Endodermal cell (in vitro differentiated cells): ENCODE measurements around the gene EIF4E1B. TPM values are rescaled to one million over a fixed set of nuclear protein-coding genes. Genes with fewer than 3 reads are reported as not detected.

Source experiments
- DNase-seq: peaks from one replicate; pipeline ENCODE4 v3.0.0-alpha.2; 2017
- H3K27ac ChIP-seq: 2 replicates; pipeline ENCODE4 v1.5.1; 2013; ENCODE audit warnings: mild to moderate bottlenecking, low read depth, low read length, moderate library complexity
- H3K27me3 ChIP-seq: 2 replicates; pipeline ENCODE4 v1.6.1; 2013; ENCODE audit warnings: mild to moderate bottlenecking, low read length, moderate library complexity; ENCODE audit not compliant: insufficient read depth, control insufficient read depth, poor library complexity, severe bottlenecking
- H3K36me3 ChIP-seq: 2 replicates; pipeline ENCODE4 v1.7.0; 2013; ENCODE audit warnings: mild to moderate bottlenecking, low read length, moderate library complexity; ENCODE audit not compliant: control insufficient read depth, insufficient read depth
- H3K4me1 ChIP-seq: one replicate; pipeline ENCODE4 v1.7.0; 2013; ENCODE audit warnings: low read length; ENCODE audit not compliant: control insufficient read depth, insufficient read depth
- H3K4me3 ChIP-seq: 2 replicates; pipeline ENCODE4 v1.5.1; 2013; ENCODE audit warnings: mild to moderate bottlenecking, low read length, moderate library complexity
- H3K9ac ChIP-seq: 2 replicates; pipeline ENCODE4 v1.6.1; 2013; ENCODE audit warnings: mild to moderate bottlenecking, low read length, moderate library complexity; ENCODE audit not compliant: poor library complexity, severe bottlenecking; ENCODE audit errors: extremely low read depth
- H3K9me3 ChIP-seq: 2 replicates; pipeline ENCODE4 v1.6.1; 2013; ENCODE audit warnings: mild to moderate bottlenecking, low read length, moderate library complexity; ENCODE audit not compliant: control insufficient read depth
- H3K27ac Mint-ChIP-seq: 2 replicates; pipeline ENCODE4 v1.8.0; 2020; ENCODE audit warnings: mixed read lengths
- H3K27me3 Mint-ChIP-seq: 2 replicates; pipeline ENCODE4 v1.8.0; 2021; ENCODE audit warnings: mild to moderate bottlenecking, mixed read lengths; ENCODE audit not compliant: insufficient read depth
- H3K36me3 Mint-ChIP-seq: 2 replicates; pipeline ENCODE4 v1.8.0; 2020; ENCODE audit warnings: low read depth, mixed read lengths
- H3K4me1 Mint-ChIP-seq: 2 replicates; pipeline ENCODE4 v1.8.0; 2020; ENCODE audit warnings: mixed read lengths
- H3K4me3 Mint-ChIP-seq: 2 replicates; pipeline ENCODE4 v1.8.0; 2020; ENCODE audit warnings: mild to moderate bottlenecking, moderate library complexity, mixed read lengths
- H3K9me3 Mint-ChIP-seq: 2 replicates; pipeline ENCODE4 v1.8.0; 2020; ENCODE audit warnings: mild to moderate bottlenecking, mixed read lengths
- WGBS, 2 experiments: methylation state at CpG; one replicate each; pipeline versions ENCODE4 v1.1.5 to v1.1.7; 2013; ENCODE audit warnings: missing lambda C conversion rate in 2 of 2, mixed read lengths in 1 of 2; ENCODE audit not compliant: insufficient coverage in 1 of 2, insufficient read length in 1 of 2; 5-methylcytosine and 5-hydroxymethylcytosine counted together
- total RNA-seq, 2 donors: library from RNA; stranded (reverse); fragmentation: NEBNext Ultra II Directional in 1 of 2; extraction: Animal tissue kit (Norgen Biotek cat#: 25700) in 1 of 2; gene quantifications; 2 replicates in 1 of 2; 3 replicates in 1 of 2; pipeline ENCODE4 v1.2.1, GENCODE V29; 2021
- TF ChIP-seq, protein P1 (sequence below): fragments of 200-600 bp; sonication (generic); conservative IDR thresholded peaks from 2 replicates; pipeline ENCODE4 v1.5.0; 2021; ENCODE audit warnings: antibody characterized with exemption, mild to moderate bottlenecking

EIF4E1B gene
- total RNA-seq, 2 donors from 2014 or later = 1.4 to 2.0 TPM

DNA sequence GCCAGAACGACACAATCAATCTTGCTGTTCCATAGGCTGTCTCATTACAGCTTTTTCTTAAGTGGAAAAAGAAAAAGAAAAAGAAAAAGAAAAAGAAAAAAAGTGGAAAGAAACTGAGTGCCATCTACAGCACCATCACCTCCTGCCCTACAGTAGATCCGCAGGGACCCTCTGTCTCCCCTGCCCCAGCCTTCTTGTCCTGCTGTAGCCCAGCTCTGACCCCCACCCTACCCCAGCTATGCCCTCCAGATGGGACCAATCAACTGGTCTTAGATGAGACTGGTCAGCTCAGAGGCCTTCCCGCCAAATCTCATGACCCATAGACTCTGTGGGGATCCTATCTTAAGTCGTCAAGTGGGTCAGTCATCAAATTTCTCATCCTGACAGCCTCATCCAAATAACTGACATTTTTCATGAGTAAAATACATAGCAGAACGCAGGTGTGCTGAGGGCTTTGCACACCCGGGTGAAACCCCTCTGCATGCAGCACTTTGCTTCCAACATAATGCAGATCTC lies 51.6 kb downstream of the EIF4E1B start:
- Histone ChIP-seq H3K4me1 (no peaks in the 10 kb centered on the region), H3K27me3 (no peaks in the 10 kb centered on the region), H3K27ac (no peak overlapping the region), H3K36me3 (no peaks in the 10 kb centered on the region), H3K9ac (no peak overlapping the region), H3K9me3 (no peaks in the 10 kb centered on the region), H3K4me3 (no peak overlapping the region)
- Mint-ChIP-seq H3K36me3 (no peaks in the 10 kb centered on the region), H3K4me3 (no peak overlapping the region), H3K4me1 (peaks cover 4% of the 10 kb centered on the region), H3K27ac (no peak overlapping the region), H3K9me3 (no peaks in the 10 kb centered on the region), H3K27me3 (peaks cover 47% of the 10 kb centered on the region)
- TF ChIP-seq, protein P1, sequence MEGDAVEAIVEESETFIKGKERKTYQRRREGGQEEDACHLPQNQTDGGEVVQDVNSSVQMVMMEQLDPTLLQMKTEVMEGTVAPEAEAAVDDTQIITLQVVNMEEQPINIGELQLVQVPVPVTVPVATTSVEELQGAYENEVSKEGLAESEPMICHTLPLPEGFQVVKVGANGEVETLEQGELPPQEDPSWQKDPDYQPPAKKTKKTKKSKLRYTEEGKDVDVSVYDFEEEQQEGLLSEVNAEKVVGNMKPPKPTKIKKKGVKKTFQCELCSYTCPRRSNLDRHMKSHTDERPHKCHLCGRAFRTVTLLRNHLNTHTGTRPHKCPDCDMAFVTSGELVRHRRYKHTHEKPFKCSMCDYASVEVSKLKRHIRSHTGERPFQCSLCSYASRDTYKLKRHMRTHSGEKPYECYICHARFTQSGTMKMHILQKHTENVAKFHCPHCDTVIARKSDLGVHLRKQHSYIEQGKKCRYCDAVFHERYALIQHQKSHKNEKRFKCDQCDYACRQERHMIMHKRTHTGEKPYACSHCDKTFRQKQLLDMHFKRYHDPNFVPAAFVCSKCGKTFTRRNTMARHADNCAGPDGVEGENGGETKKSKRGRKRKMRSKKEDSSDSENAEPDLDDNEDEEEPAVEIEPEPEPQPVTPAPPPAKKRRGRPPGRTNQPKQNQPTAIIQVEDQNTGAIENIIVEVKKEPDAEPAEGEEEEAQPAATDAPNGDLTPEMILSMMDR = no peak
- no peak for DNase-seq
- WGBS, 2 experiments = 88 to 100% methylated on average over 3 to 6 of the region's 6 CpGs

DNA sequence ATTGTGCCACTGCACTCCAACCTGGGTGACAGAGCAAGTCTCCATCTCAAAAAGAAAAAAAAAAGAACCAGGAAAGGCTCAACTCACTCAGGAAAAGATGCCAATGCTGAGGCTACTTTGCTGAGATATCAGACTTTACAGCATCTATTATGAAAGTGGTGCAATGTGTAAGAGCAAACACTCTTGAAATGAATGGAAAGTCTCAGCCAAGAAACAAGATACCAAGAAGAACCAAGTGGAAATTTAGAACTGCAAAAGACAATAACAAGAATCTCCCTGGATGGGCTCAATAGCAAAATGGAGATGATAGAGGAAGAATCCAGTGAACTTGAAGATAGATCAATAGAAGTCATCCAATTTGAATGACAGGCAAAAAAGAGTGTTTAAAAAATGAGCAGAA lies 54.5 kb downstream of the EIF4E1B start:
- TF ChIP-seq, protein P1 = no peak
- no peak overlapping the region for H3K9ac ChIP-seq
- H3K4me3 ChIP-seq = no peak overlapping the region

DNA sequence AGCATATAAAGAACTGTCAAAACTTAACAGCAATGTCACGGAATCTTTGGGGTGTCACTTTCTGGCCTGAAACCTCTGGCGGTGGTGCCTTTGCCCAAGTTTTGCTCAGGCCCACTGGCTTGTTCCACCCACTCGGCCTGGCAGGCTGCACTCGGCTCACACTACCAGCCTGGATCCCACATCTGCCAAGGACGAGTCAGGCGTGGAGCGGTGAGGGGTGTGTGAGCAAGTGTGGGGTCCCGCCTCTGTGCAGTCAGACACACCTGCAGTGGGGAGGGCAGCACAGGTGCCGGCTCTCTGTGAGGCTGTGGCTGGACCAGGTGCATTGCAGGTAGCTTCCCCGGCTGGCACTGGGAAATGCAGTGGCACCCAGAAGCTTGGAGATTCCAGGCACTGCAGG lies 56.8 kb downstream of the EIF4E1B start:
- Histone ChIP-seq H3K27ac (no peak overlapping the region), H3K4me3 (no peak overlapping the region), H3K27me3 (no peaks in the 10 kb centered on the region), H3K4me1 (no peaks in the 10 kb centered on the region), H3K36me3 (no peaks in the 10 kb centered on the region), H3K9ac (no peak overlapping the region), H3K9me3 (no peaks in the 10 kb centered on the region)
- DNase-seq = no peak
- Mint-ChIP-seq H3K9me3 (no peaks in the 10 kb centered on the region), H3K27me3 (peaks cover 14% of the 10 kb centered on the region), H3K4me3 (no peak overlapping the region), H3K4me1 (peaks cover 9% of the 10 kb centered on the region), H3K27ac (no peak overlapping the region), H3K36me3 (no peaks in the 10 kb centered on the region)
- WGBS, 2 experiments = 88 to 100% methylated on average over 2 to 10 of the region's 10 CpGs
- TF ChIP-seq, protein P1 = no peak

More for the DNA sequence above, 54.5 kb downstream of the EIF4E1B start:
- Mint-ChIP-seq H3K36me3 (no peaks in the 10 kb centered on the region), H3K27ac (no peak overlapping the region), H3K27me3 (peaks cover 24% of the 10 kb centered on the region), H3K4me3 (no peak overlapping the region), H3K4me1 (peaks cover 4% of the 10 kb centered on the region), H3K9me3 (no peaks in the 10 kb centered on the region)
- H3K27me3 ChIP-seq = no peaks in the 10 kb centered on the region
- no peaks in the 10 kb centered on the region for H3K36me3 ChIP-seq
- no peaks in the 10 kb centered on the region for H3K4me1 ChIP-seq
- H3K27ac ChIP-seq = no peak overlapping the region
- DNase-seq = no peak
- no peaks in the 10 kb centered on the region for H3K9me3 ChIP-seq
